Nephron (organoid): ENCODE measurements around the gene TPM2.
A peak's percentile ranks its signal among the peaks of the same experiment; 100 is the strongest.

Experiments
- H3K27ac Mint-ChIP-seq, 3 experiments: 2 replicates each; pipeline ENCODE4 v1.8.0; 2020; ENCODE audit warnings: mixed read lengths in 3 of 3, mild to moderate bottlenecking in 2 of 3, moderate library complexity in 1 of 3
- H3K27me3 Mint-ChIP-seq: 2 replicates; pipeline ENCODE4 v1.8.0; 2021; ENCODE audit warnings: low read depth, mild to moderate bottlenecking, moderate library complexity, mixed read lengths
- H3K36me3 Mint-ChIP-seq: 2 replicates; pipeline ENCODE4 v1.8.0; 2020; ENCODE audit warnings: low read depth, mixed read lengths
- H3K4me1 Mint-ChIP-seq: 2 replicates; pipeline ENCODE4 v1.8.0; 2020; ENCODE audit warnings: mixed read lengths
- H3K4me3 Mint-ChIP-seq, 3 experiments: 2 replicates each; pipeline ENCODE4 v1.8.0; 2020; ENCODE audit warnings: mild to moderate bottlenecking in 3 of 3, mixed read lengths in 3 of 3, moderate library complexity in 2 of 3
- H3K9me3 Mint-ChIP-seq: 2 replicates; pipeline ENCODE4 v1.8.0; 2020; ENCODE audit warnings: mixed read lengths
- TF ChIP-seq, protein P1 (sequence below), 3 experiments: fragments of 200-600 bp; sonication (generic); IDR thresholded peaks; one replicate each; pipeline ENCODE4 v1.5.0; 2021; ENCODE audit warnings: antibody characterized with exemption in 3 of 3; ENCODE audit not compliant: unreplicated experiment in 3 of 3

TPM2 gene

DNA sequence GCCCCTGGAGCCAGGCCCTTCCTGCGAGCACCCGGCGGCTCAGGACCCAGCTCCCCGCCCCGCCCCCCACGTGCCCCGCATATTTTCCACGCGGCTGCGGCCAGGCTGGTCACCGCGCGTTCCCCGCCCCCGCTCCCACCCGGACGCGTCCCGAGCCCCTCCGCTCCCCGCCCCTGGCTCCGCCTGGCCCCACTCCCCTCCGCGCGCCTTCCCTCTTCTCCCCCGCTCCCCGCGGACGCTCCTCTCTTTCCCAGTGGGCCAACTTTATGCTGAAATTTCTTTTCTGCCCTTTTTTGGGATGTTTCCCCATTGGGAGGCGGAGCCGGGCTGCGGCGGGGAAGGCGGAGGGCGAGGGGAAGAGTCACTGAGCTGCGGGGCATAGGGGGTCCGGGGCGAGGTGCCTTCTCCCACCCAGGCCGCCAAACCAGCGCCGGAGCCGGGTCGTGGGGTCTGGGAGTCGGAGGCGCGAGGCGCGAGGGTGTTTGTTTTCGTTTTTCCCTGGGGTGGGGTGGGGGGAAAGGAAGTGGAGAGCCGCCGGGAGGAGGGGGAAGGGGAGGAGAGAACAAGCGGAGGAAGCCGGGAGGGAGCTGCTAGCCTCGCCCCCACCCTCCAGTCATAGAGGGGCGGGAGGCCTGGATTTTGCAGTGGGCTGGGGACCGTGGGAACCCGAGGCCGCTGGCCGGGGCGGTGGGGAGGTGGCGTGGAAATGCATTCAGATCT, 1.0 kb upstream of the TPM2 start:
- TF ChIP-seq, protein P1, sequence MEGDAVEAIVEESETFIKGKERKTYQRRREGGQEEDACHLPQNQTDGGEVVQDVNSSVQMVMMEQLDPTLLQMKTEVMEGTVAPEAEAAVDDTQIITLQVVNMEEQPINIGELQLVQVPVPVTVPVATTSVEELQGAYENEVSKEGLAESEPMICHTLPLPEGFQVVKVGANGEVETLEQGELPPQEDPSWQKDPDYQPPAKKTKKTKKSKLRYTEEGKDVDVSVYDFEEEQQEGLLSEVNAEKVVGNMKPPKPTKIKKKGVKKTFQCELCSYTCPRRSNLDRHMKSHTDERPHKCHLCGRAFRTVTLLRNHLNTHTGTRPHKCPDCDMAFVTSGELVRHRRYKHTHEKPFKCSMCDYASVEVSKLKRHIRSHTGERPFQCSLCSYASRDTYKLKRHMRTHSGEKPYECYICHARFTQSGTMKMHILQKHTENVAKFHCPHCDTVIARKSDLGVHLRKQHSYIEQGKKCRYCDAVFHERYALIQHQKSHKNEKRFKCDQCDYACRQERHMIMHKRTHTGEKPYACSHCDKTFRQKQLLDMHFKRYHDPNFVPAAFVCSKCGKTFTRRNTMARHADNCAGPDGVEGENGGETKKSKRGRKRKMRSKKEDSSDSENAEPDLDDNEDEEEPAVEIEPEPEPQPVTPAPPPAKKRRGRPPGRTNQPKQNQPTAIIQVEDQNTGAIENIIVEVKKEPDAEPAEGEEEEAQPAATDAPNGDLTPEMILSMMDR (IDR thresholded peaks at IDR 0.05; ENCODE audit: unreplicated experiment in 3 of 3), result no peak
- Mint-ChIP-seq H3K9me3 (no peaks in the 10 kb centered on the region), H3K4me1 (peaks cover 36% of the 10 kb centered on the region), H3K4me3 (peak overlapping the region; percentile 94 to 100 (median 95)), H3K27me3 (no peaks in the 10 kb centered on the region), H3K36me3 (peaks cover 13% of the 10 kb centered on the region), H3K27ac (peak overlapping the region; percentile 65 to 88 (median 81))

DNA sequence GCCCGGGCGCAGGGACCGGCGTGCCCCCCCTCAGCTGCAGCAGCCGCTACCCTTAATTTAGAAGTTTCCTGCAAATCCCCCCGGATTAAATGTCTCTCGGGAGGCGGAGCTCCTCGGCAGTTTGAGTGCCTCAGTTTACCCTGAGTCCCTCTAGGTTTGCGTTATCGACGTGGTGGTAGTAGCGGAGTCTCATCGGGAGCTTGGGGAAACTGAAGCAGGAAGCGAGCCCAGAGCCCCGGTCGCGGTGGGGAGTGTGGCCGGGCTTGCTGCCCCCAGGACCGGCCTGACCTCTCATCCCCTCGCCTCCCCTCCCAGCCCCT, 529 bp upstream of the TPM2 start:
- no peaks in the 10 kb centered on the region for H3K9me3 Mint-ChIP-seq
- H3K27me3 Mint-ChIP-seq, result peaks cover 3% of the 10 kb centered on the region
- H3K4me3 Mint-ChIP-seq, result peak overlapping the region; percentile 94 to 100 (median 95)
- peak overlapping the region; percentile 65 to 94 (median 81) for H3K27ac Mint-ChIP-seq
- TF ChIP-seq, protein P1 (IDR thresholded peaks at IDR 0.05; ENCODE audit: unreplicated experiment in 3 of 3), result no peak
- peaks cover 13% of the 10 kb centered on the region for H3K36me3 Mint-ChIP-seq
- peaks cover 41% of the 10 kb centered on the region for H3K4me1 Mint-ChIP-seq

DNA sequence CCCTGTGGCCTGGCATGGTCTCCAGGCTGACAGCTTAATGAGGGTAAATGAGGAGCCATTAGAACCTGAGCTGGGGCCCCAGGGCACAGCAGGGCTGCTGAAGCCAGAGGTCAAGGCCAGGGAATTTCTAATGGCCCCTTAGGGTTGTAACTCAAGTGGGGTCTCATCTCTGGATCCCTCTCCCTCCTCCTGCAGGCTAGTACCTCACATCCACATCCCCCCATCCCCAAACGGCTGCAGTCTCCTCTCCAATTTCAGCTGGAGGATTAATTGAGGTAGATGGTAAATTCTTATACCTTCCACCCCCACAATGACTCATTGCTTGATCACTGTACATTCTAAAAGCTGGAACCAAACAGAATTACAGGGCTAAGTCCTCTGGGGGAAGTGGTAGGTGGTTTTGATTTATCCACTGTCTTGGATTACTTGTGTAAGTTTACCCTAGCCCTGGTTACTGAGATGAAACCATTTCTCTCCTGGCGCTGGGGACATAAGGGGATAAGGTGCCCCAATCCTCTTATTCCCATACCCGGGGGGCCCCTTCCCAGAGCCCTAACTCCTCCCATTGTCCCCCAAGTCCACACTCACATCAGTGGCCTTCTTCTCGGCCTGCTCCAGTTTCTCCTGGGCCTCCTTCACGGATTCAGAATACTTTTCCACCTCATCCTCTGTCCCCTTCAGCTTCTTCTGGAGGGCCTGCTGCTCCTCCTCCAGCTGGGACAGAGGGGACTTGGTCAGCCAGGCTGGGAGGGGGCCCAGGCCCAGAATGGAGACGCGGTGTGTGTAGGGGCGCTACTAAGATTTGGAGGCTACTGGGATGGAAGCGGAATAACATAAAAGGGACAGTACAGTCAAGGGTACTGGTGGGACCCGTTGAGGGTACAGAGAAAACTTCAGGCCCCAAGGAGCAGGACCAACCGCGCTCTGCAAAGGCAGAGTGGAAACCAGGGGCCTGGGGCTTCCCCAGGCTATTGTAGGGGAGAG, 875 bp downstream of the TPM2 start:
- Mint-ChIP-seq H3K4me3 (peak overlapping the region; percentile 94 to 100 (median 95)), H3K9me3 (no peaks in the 10 kb centered on the region), H3K27ac (peak overlapping the region; percentile 65 to 96 (median 93)), H3K4me1 (peaks cover 49% of the 10 kb centered on the region), H3K27me3 (peaks cover 3% of the 10 kb centered on the region), H3K36me3 (peaks cover 21% of the 10 kb centered on the region)
- TF ChIP-seq, protein P1 (IDR thresholded peaks at IDR 0.05; ENCODE audit: unreplicated experiment in 3 of 3), result no peak

DNA sequence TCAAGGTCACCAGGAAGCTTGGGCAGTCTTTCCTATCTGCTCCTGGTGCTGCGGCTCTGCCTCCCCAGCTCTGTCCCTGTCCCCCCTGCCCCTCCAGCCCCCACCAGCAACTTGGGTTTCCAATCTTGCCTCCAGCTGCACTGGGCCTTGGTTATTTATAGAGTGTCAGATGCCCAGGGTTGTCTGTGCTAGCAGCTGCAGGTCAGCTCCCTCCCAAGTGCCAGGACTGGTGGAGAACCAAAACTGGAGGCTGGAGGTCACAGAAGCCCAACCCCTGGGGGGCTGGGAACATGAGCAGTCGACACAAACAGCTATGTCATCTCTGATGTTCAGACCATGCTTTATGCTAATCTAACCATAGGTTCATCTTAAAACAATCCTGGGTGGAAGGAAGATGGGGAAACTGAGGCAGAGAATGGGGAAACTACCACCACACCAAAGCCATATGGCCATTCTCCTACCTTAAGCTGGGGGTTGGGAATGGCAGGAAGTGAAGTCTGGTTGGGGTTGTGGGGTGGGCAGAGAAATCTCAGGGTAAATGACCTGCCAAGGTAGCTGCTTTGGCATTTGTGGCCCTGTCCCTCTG, 1.7 kb downstream of the TPM2 start:
- TF ChIP-seq, protein P1 (IDR thresholded peaks at IDR 0.05; ENCODE audit: unreplicated experiment in 3 of 3), result no peak
- peaks cover 3% of the 10 kb centered on the region for H3K27me3 Mint-ChIP-seq
- H3K27ac Mint-ChIP-seq, result peak overlapping the region; percentile 65 to 96 (median 79)
- H3K36me3 Mint-ChIP-seq, result peaks cover 29% of the 10 kb centered on the region
- H3K9me3 Mint-ChIP-seq, result no peaks in the 10 kb centered on the region
- peak overlapping the region; percentile 94 to 100 (median 95) for H3K4me3 Mint-ChIP-seq
- peaks cover 56% of the 10 kb centered on the region for H3K4me1 Mint-ChIP-seq

DNA sequence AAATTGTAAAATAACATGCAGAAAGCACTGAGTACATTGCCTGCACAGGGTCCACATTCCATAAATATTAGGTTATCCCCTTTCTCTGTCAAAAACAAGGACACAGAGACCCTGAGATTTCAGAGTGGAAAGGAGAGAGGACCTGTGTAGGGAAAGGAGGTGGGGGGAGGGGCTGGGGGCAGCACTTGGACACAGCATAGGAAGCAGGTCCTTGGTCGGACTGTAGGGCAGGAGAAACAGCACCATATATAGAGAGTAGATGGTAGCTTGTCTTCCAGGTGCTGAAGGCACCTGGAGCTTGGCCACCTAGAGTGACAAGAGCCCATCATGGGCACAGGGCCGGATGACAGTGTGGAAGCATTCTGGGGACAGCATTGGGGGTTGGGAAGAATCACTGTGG, 2.4 kb downstream of the TPM2 start:
- Mint-ChIP-seq H3K9me3 (no peaks in the 10 kb centered on the region), H3K27me3 (peaks cover 3% of the 10 kb centered on the region), H3K36me3 (peaks cover 37% of the 10 kb centered on the region), H3K27ac (peak overlapping the region; percentile 65 to 90 (median 76)), H3K4me3 (peak overlapping the region; percentile 69 to 100 (median 95)), H3K4me1 (peaks cover 61% of the 10 kb centered on the region)
- TF ChIP-seq, protein P1 (IDR thresholded peaks at IDR 0.05; ENCODE audit: unreplicated experiment in 3 of 3), result no peak
